CD1c-positive myeloid dendritic cell (primary cell): Measurements from ENCODE around the gene FOXN1.
"Not testable (repeated sequence)": the region's sequence is repeated elsewhere in the genome, so short reads cannot be mapped to it uniquely, and the experiment has no call there.

Experiments
- DNase-seq: peaks from one replicate; pipeline ENCODE4 v3.0.0-alpha.2; 2016; ENCODE audit errors: extremely low spot score

The FOXN1 gene

DNA sequence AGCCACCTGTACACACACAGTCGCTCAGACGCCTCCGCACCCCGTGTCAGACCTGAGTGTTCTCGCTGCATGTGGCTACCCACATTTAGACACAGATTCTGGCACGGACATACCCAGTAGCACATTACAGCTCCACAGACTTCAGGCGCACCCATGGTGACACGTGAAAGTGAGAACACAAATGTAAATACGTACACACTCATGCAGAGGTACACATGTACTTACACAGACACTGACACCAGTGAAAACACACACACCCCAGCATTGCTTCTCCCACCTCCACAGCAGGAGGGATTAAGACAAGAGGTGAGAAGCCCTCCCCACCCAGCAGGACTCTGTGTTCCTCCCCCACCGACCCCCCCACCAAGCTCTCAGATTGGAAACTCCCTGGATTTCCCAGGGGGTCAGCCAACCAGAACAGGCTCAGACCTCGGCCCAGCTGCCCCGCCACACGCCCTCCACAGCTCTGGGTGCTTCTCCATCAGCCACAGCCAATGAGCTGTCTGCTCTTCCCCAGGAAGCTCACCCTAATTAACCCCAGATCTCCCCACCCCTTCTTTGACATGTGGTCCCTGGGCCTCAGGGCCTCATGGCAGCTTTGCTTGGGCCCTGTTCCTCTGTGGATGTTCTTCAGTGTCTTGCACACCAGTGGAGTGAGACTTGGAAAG lies 5.3 kb upstream of the FOXN1 start:
- DNase-seq = no peak

DNA sequence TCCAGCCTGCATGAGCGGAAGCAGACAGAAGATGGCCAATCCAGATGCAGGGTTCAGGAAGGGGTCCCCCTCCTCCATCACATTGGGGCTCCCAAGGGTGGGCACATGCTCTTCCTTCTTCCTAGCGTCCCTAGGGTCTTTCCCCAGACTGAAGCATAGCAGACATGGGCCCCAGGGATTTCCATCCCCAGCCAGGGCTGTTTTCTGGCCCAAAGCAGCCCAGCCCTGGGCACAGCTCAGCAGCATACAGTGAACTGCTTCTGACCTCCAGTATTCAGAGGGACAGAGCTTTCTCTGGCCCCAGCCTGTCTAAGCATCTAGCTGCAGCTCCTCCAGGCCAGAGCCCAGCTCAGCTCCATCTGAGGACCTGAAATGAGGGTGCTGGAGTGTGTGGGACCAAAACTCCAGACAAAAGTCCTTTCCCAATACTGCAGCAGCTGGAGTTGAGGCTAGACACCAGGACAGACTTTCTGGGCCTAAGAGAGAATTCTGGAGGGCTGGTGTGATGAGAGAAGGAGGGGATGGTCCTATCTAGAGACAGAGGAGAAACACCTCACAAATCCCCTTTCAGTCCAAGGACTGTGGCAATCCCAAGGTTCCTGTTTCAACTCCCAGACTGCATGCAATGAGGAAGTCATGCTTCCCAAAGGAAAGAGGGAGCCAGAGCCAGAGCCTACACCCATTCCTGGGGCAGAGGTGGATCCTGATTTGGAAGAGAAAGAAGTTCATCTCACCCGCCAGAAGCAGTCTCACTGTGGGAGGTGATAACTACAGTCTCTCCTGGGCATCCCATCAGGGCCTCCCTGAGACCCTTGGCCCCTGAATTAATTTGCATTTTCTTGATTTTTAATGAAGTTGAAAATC lies 4.5 kb upstream of the FOXN1 start:
- DNase-seq = no peak

DNA sequence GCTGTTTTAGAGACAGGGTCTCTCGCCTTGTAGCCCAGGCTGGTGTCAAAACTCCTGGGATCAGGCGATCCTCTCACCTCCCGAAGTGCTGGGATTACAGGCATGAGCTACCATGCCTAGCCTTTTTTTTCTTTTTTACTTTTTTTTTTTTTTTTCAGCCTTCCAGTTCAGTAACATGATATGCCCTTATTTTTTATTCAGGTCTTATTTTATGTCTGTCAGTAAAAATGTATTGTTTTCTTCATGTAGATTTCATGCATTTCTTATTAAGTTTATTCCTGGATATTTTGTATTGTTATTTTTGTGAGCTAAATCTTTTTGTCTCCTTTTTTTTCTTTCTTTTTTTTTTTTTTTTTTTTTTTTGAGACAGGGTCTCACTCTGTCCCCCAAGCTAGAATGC lies 2.7 kb upstream of the FOXN1 start:
- no peak for DNase-seq

DNA sequence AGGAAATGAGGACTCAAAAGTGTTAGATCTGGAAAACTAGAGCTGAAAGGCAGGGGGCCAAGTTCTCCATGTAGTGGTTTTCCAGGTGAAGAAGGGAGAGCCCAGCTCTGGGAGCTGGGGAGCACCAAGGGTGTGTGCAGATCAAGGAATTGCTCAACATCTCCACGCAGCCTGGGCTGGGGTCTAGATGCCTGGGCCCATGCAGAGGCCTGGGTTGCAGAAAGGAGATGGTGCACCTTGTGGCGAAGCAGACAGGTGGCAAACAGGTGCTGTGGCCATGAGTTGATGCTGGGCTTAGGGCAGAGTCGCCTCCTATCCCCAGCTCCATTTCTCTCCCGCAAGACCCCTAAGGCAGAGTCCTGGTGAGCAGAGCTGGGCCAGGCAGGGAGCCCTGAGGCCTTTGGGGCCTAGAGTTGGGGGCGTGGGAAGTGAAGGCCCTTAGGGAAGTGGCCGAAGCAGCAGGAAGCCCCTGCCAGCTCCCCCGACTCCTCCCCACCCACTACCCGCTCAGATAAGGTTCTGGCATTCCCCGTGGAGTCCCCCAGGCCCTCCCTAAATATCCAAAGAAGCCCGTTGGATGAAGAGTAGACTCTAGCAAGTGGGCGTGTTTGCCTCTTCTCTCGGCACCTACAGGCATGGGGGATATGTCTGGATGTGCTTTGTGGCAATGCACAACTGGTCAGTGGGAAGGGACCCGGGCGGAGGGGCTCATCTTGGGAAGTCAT lies 777 bp downstream of the FOXN1 start:
- no peak for DNase-seq

DNA sequence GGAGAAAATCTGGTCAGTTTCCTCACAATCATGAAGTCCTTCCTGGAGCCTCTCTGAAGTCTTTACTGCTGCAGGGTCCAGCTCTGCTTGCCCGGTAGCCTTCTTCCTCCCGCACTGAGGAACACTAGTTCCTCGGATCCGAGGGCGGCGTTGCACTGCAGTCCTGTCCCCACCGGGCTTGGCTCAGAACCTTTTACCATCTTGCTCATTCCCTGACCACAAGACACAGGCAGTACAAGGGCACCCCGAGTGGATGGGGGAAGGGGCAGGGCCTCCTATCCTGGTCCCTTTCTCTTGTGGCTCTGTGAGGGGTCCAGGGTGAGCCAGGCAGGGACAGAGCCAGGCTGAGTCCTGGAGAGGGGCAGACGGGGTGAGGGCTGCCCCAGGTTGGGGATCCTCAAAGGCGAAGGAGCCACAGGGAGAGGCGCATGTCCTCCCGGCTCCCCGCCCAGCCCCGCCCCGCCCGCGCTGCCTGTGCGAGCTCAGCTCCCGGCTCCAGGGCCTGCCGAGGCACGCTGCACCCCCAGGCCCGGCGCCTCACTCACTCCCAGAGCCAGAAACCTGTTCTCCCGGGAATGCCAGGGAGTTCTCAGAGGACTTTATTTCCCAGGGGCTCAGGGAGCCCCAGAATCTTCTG lies 1.5 kb downstream of the FOXN1 start:
- no peak for DNase-seq

DNA sequence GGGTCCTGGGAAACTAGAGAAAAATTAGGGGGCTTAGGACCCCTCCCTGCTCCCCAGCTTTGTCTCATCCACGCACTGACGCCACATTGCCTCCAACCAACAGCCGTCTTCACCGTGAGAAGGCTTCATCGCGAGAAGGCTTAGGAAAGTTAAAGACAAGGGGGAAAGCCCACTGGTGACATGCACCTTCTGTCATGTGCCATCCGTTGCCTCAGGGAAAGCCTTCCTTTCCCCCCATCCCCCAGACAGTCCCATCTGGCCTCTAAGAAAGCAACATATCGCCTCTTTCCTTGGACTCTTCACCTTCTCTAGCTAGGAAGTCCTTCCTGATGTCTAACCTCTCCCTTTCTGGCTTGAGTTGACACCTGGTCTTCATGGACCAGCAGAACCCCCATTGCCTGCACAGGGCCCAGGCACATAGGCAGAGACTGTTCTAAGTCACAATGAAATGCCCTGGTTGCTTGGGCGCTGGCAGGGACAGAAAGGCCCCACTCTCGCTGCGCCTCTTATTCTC lies 2.1 kb downstream of the FOXN1 start:
- DNase-seq = no peak

DNA sequence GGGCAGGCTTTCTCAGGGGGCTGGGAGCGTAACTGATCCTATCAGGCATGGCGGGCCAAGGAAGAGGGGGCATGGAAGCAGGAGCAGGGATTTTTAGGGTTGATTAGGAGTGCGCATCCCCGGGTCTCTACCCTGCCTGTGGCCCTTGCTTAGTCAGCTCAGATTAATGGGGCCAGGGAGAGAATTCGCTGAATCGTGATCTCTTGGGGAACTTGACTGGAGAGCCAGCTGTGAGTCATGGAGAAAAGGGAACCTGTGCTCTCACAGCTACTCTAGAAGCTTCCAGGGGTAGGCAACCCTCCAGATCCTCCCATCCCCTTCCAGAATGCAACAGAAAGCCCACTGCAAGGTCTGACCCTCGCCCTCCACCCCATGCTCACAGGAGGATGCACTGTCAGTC lies 3.6 kb downstream of the FOXN1 start:
- DNase-seq = peak; percentile 77

DNA sequence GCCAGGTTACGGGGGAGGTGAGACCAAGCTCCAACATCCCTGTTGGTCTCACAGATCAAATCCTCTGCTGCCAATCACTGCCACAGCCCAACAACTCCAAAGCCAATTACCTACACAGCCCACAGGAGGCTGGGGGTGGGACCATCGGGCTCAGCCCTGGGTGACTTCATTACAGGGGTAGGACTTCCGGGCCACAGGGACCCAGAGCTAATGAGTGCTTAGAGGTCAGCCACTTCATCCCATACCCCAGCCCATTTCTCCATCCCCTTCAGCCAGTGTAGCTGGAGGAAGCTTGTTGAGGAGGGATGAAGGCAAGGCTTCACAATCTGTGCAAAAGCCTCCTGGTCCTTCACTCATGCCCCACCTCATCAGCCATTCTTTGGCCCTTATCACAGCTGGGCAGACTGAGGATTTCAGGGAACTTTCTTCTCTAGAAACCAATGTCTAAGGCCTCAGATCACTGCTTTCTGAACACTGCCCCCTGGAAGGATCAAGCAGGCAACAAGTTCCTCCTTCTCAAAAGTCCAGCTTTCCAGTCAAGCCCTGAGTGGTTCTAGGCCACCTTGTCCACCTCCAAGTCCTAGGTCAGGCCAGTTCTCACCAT lies 5.8 kb downstream of the FOXN1 start:
- no peak for DNase-seq

DNA sequence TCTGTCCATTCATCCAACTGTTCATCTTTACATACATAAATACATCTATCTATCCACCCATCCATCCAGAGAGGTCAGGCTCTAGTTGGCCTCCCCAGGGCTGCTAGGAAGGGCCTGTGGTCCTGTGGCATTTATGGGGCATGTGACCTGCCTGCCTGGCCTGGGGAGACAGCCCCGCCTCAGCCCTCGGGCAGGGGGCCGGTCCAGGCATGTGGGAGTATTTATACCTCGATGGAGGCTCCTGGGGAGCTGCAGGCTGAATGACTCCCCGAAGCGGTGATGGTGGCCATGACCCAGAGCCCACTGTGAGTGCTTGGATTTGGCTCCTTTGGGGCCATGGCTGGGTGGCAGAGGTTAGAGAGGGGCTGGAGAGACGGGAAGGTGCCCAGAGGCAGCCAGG lies 7.3 kb downstream of the FOXN1 start:
- no peak for DNase-seq

DNA sequence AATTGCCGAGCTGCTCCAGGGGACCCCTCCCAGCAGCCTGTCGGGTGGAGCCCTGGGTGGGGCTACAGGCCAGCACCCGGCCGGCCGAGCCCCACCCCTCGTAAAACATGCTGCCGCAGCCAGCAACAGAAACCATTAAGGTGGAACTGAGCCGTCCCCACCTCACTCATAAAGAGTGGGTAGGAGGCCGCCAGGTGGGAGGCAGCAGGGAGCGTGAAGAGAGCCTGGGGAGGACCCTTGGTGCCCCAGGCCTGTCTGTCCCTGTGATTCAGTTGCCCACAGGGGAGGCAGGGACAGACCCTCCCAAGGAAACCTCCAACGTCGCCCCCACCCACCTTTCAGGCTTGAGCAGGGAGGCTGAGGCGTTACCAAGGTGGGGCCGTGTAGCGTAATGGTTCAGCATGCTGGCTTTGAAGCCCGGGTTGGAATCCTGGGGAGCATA lies 8.4 kb downstream of the FOXN1 start:
- DNase-seq = no peak

DNA sequence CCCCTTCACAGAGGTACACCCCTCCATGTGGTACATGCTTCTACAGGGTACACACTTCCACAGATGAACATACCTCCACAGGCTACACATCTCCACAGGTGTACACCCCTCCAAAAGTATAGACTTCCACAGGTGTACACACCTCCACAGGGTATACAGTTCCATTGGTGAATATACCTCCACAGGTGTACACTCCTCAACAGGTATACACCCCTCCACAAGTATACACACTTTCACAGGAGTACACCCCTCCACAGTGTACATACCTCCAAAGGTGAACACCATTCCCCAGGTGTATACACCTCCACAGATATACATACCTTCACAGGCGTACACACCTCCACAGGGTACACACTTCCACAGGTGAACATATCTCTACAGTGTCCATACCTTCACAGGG lies 9.4 kb downstream of the FOXN1 start:
- no peak for DNase-seq

DNA sequence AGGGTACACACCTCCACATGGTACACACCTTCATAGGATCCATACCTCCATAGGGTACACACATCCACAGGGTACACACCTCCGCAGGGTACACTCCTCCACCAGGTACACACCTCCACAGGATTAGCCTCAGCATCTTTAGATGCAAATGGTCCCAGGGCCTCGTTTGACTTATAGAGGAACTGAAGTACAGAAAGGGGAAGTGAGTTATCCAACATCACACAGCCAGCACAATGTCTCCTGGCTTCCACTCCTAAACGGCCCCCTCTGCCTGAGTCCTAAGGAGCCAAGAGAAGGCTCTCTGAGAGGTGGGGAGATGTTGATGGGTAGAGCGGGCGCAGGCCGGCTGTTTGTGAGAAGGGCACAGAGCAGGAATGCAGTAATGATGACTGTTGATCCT lies 12.0 kb downstream of the FOXN1 start:
- DNase-seq = peak; percentile 56

DNA sequence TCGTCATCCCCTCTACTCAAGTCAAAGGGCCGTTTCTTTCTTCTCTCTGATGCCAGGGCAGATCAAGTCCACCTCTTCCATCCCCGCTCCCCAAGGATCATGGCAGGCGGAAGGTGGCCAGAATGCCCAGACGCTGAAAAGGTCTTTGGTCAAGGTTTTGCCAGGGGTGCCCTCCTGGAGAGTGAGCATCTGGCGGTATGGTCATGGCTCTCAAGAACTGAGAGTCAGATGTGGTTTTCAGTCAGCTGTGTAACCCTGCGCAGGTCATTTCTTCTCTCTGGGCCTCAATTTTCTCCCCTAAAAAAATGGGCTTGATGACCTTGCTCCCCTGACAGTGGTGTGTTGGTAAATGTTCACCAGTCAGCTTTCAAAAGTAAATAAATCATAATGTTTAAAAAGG lies 12.4 kb downstream of the FOXN1 start:
- DNase-seq = no peak

DNA sequence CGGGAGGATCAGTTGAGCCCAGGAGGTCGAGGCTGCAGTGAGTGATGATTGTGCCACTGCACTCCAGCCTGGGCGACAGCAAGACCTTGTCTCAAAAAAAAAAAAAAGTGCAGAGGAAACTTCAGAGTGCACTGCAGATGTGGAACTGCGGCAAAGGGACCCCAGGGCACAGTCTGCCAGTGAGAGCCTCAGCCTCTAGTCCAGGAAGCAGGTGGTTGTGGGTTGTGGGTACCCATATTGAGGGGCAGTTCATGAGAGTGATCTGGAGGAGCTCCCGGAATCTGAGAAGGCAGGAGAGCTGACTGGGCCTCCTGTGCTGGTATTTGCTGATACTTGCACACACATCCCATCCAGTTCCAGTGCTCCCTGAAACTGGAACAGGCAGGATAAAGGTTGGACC lies 13.1 kb downstream of the FOXN1 start:
- no peak for DNase-seq

DNA sequence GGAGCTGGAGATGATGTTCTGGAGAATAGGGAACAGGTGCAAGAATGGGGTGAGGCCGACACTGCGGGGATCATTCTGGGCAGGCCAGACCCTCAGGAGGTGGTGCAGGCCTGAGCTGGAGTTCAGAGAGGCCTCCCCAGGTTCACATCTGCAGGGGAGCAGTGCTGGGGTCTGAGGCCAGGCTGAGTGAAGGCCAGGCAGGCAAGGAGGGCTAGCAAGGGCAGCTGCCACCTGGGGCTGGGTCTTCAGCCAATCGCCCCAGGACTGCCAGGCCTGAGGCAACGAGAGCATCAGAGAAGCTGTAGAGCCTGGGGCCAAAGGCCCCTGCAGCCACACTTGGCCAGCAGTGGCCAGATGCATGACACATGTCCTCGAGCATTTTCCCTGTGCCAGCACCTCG lies 14.5 kb downstream of the FOXN1 start:
- DNase-seq = no peak

DNA sequence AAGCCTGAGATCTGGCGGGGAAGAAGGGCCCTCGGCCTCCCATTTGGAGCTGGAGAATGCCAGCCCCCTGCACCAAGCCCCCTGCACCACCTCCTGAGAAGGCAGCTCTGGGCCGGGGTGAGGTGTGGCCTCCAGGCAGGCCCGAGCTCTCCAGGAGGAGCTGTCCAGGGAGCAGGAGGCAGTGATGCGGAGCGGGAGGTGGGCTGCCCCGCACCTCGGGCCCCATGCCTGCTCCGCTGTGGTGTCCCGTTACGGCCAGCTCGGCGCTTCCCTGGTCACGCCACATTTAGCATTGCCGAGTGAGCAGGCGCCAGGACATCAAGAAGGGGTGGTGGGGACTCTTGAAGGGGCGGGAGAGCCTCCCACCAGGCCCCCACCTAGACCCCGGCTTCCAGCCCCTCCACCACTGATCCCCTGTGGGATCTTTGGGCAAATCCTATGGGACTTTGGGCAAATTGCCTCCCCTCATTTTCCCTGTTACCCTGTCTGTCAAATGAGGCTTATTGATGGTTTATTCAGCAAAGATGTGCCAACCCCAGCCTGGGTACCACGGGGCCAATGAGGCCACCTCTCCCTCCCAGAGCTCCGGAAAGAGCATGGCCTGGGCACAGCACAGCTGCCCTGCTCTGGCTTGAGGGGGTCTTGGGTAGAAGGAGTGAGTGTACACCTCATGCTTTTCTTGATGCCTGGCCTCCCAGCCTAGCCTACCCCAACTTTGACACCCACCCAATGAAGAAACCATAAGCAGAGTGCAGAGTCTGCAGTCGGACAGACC lies 15.3 kb downstream of the FOXN1 start:
- no peak for DNase-seq

DNA sequence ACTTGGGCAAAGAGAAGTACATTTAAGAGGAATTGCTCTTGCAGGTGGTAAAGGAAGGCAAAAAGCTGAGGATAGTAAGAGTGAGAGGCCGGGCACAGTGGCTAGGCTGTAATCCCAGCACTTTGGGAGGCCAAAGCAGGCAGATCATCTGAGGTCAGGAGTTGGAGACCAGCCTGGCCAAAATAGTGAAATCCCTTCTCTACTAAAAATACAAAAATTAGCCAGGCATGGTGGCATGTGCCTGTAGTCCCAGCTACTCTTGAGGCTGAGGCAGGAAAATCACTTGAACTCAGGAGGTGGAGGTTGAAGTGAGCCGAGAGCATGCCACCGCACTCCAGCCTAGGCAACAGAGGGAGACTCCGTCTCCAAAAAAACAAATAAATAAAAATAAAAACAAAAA lies 16.1 kb downstream of the FOXN1 start:
- not testable (repeated sequence) for DNase-seq

DNA sequence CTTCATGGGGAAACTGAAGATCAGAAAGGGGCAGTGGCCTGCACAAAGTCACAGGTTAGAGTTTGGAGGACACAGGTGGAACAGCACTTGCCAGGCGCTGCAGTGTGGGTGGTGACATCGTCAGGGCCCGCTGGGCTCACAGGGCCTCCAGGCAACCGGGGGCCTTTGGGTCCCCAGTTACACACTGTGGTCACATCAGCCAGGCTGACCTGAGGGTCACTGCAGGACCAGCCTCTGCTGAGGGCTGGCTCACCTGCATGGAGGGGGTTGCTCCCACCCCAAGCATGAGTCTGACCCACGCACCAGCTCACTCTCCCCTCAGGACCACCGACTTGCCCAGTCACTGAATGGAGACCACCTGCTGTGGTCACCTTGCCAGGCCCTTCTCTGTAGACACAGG lies 17.0 kb downstream of the FOXN1 start:
- no peak for DNase-seq

DNA sequence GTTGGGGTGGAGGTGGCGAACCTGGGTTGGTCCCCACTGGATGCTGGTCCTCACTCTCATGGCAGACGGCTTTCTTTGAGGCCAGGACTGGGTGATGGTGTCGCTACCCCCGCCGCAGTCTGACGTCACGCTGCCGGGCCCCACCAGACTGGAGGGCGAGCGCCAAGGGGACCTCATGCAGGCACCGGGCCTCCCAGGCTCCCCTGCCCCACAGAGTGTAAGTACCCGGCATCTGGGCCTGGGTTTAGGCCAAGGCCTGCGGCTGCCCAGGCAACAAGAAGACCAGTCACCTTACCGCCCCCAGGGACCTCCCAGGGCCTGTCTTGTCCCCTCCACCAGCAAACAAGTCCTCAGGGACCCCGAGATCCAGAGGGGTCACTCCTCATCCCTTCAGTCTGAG lies 17.7 kb downstream of the FOXN1 start:
- DNase-seq = no peak

DNA sequence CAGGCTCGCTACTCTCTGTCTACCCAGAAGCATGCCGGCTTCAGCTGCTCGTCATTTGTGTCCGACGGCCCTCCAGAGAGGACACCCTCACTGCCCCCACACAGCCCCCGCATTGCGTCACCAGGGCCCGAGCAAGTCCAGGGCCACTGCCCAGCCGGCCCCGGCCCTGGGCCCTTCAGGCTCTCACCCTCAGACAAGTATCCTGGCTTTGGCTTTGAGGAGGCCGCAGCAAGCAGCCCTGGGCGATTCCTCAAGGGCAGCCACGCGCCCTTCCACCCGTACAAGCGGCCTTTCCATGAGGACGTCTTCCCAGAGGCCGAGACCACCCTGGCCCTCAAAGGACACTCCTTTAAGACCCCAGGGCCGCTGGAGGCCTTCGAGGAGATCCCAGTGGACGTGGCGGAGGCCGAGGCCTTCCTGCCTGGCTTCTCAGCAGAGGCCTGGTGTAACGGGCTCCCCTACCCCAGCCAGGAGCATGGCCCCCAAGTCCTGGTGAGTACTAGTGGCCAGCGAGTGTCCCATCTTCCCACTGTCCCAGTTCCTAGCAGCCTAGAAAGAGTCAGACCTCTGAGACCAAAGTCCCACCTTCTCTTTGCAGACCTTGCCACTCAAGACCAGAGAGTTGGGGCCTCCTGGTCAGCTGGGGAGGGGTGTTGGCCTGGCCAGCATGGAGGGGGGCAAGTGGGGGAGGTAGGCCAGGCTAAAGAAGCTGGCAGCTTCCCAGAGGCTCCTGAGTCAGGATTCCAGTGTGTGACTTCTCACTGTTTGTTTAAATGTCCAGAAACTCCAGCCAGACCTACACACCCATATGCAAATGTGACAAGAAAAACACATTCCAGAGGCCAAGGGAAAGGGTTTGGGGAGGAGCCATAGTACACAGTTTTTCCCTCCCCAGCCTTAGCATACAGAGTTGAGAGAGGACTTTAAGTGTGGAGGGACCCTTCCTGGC lies 18.6 kb downstream of the FOXN1 start:
- DNase-seq = no peak
